HepG2 (cell line): ENCODE measurements around the gene PCBP1. TPM values are rescaled to one million over a fixed set of nuclear protein-coding genes. Genes with fewer than 3 reads are reported as not detected.

Source experiments
- AGO1 ChIP-seq: fragments of 200-400 bp; formaldehyde crosslinking; IDR thresholded peaks from 2 replicates; pipeline ENCODE4 v1.6.1; 2017; ENCODE audit warnings: mild to moderate bottlenecking, low read depth, low read length, moderate library complexity; ENCODE audit not compliant: poor library complexity, severe bottlenecking
- BCL3 ChIP-seq: sonication (generic); formaldehyde crosslinking; IDR thresholded peaks from 2 replicates; pipeline ENCODE4 v1.5.1; 2020; ENCODE audit warnings: mild to moderate bottlenecking, missing genetic modification reagents, moderate library complexity
- CEBPZ ChIP-seq: IDR thresholded peaks from 2 replicates; pipeline ENCODE4 v1.6.1; 2012; ENCODE audit warnings: low read length, improper control_type of control experiment
- ESRRA ChIP-seq: sonication (generic); formaldehyde crosslinking; IDR thresholded peaks from 2 replicates; pipeline ENCODE4 v1.5.1; 2020; ENCODE audit warnings: mild to moderate bottlenecking, low read depth, missing genetic modification reagents
- HMG20B ChIP-seq: conservative IDR thresholded peaks from 2 replicates; pipeline ENCODE4 v1.6.1; 2016; ENCODE audit warnings: missing genetic modification reagents, missing compliant biosample characterization
- HNF1A ChIP-seq, 2 experiments: sonication (generic) in 1 of 2; formaldehyde crosslinking in 1 of 2; IDR thresholded peaks; 2 replicates each; pipeline versions ENCODE4 v1.4.0 to v1.6.1; 2016 to 2020; ENCODE audit warnings: borderline replicate concordance in 1 of 2, low read depth in 1 of 2, mild to moderate bottlenecking in 1 of 2, missing genetic modification reagents in 1 of 2
- KLF16 ChIP-seq, 2 experiments: sonication (generic) in 1 of 2; formaldehyde crosslinking in 1 of 2; IDR thresholded peaks; 2 replicates each; pipeline versions ENCODE4 v1.6.1 to v1.8.0; 2016 to 2023; ENCODE audit warnings: missing genetic modification reagents in 2 of 2, missing compliant biosample characterization in 1 of 2
- PTBP1 ChIP-seq: fragments of 200-400 bp; formaldehyde crosslinking; IDR thresholded peaks from 2 replicates; pipeline ENCODE4 v1.6.1; 2018; ENCODE audit warnings: low read length, low read depth; ENCODE audit not compliant: poor library complexity, severe bottlenecking
- RAD51 ChIP-seq: fragments of 450-650 bp; IDR thresholded peaks from 2 replicates; pipeline ENCODE4 v1.6.1; 2016; ENCODE audit warnings: borderline replicate concordance
- SMARCE1 ChIP-seq: fragments of 450-650 bp; IDR thresholded peaks from 2 replicates; pipeline ENCODE4 v1.6.1; 2017; ENCODE audit warnings: borderline replicate concordance
- U2AF2 ChIP-seq: fragments of 200-400 bp; formaldehyde crosslinking; IDR thresholded peaks from 2 replicates; pipeline ENCODE4 v1.6.1; 2017; ENCODE audit warnings: low read depth, mild to moderate bottlenecking, low read length
- ZC3H4 ChIP-seq: sonication (generic); formaldehyde crosslinking; IDR thresholded peaks from 2 replicates; pipeline ENCODE4 v1.4.0; 2020; ENCODE audit warnings: missing genetic modification reagents, borderline replicate concordance
- ZFP36 ChIP-seq: fragments of 150-350 bp; IDR thresholded peaks from 2 replicates; pipeline ENCODE4 v1.6.1; 2018; ENCODE audit warnings: borderline replicate concordance, low read length, low read depth; ENCODE audit not compliant: partially characterized antibody
- ZFP37 ChIP-seq: sonication (generic); formaldehyde crosslinking; IDR thresholded peaks from 2 replicates; pipeline ENCODE4 v1.4.0; 2020; ENCODE audit warnings: missing genetic modification reagents, borderline replicate concordance
- ZNF235 ChIP-seq: sonication (generic); formaldehyde crosslinking; IDR thresholded peaks from 2 replicates; pipeline ENCODE4 v1.8.1; 2023; ENCODE audit warnings: mild to moderate bottlenecking, missing genetic modification reagents, borderline replicate concordance
- ZNF260 ChIP-seq: sonication (generic); formaldehyde crosslinking; IDR thresholded peaks from 2 replicates; pipeline ENCODE4 v1.4.0; 2020; ENCODE audit warnings: missing genetic modification reagents, low read depth, mild to moderate bottlenecking, borderline replicate concordance
- ZNF274 ChIP-seq: sonication (generic); formaldehyde crosslinking; IDR thresholded peaks from 2 replicates; pipeline ENCODE4 v1.5.1; 2020; ENCODE audit warnings: mild to moderate bottlenecking, missing genetic modification reagents
- ZNF557 ChIP-seq: sonication (generic); formaldehyde crosslinking; IDR thresholded peaks from 2 replicates; pipeline ENCODE4 v1.4.0; 2020; ENCODE audit warnings: missing genetic modification reagents
- ZNF564 ChIP-seq: sonication (generic); formaldehyde crosslinking; IDR thresholded peaks from 2 replicates; pipeline ENCODE4 v1.8.1; 2023; ENCODE audit warnings: mild to moderate bottlenecking, missing genetic modification reagents
- polyA plus RNA-seq, 8 experiments: library from polyadenylated mRNA; depleted of rRNA in 3 of 8; stranded (reverse) in 7 of 8; unstranded in 1 of 8; fragments of >200 nt; fragmentation: Illumina TruSeq in 4 of 8; extraction: Trizol in 4 of 8; gene quantifications; 2 replicates each; pipeline versions ENCODE4 v1.2.1 to v1.2.3, GENCODE V29; 2011 to 2016; ENCODE audit warnings: low read depth in 4 of 8, missing spikeins in 1 of 8, mixed read lengths in 1 of 8; ENCODE audit not compliant: insufficient read depth in 1 of 8
- total RNA-seq, 5 experiments: library from RNA; depleted of rRNA; stranded (reverse); fragments of >200 nt; fragmentation: Illumina TruSeq; extraction: Trizol; gene quantifications; 2 replicates each; pipeline ENCODE4 v1.2.3, GENCODE V29; 2016; ENCODE audit warnings: low read depth in 1 of 5

Gene PCBP1
- total and polyA plus RNA-seq, 2 of the 13 experiments (the other 11 are each of a cell fraction or from before 2014, with no cell fraction given) = 32.0 to 137 TPM

- 0 out of 2 replicates have a peak, but pooled peaks have one; percentile 39 for TF ChIP-seq HNF1A (IDR thresholded peaks at IDR 0.05; ENCODE audit: low read depth)
- no peak; the same call in 1 of the 2 replicates for TF ChIP-seq HNF1A (CRISPR knock-in tag; IDR thresholded peaks at IDR 0.05; ENCODE audit: borderline replicate concordance)
- TF ChIP-seq ZNF557 = no peak
- TF ChIP-seq ZNF235 (CRISPR knock-in tag) = no peak; the same call in 1 of the 2 replicates
- TF ChIP-seq RAD51 = no peak
- TF ChIP-seq BCL3 (CRISPR knock-in tag) = no peak
- no peak for TF ChIP-seq ZNF260
- TF ChIP-seq KLF16 (CRISPR knock-in tag; IDR thresholded peaks at IDR 0.05) = peak; percentile 11 to 17; a peak in 1 of 4 replicates
- TF ChIP-seq ZC3H4 (CRISPR knock-in tag) = no peak; the same call in 1 of the 2 replicates
- no peak for TF ChIP-seq PTBP1
- TF ChIP-seq ZNF564 (CRISPR knock-in tag) = no peak; the same call in 1 of the 2 replicates
- TF ChIP-seq CEBPZ = no peak
- no peak for TF ChIP-seq SMARCE1
- TF ChIP-seq ZFP37 (CRISPR knock-in tag) = 0 out of 2 replicates have a peak, but pooled peaks have one; percentile 7
- TF ChIP-seq ESRRA (CRISPR knock-in tag) = no peak
- TF ChIP-seq ZFP36 = no peak
- TF ChIP-seq AGO1 = no peak
- no peak for TF ChIP-seq ZNF274 (CRISPR knock-in tag)
- peak; percentile 23; the same call in 1 of the 2 replicates for TF ChIP-seq HMG20B
- no peak for TF ChIP-seq U2AF2
Observed at GRCh38 chr2:70086838-70087701, at the start of gene PCBP1 (continued).
